ENCODE results near the gene MAP3K20. TPM values are rescaled to one million over a fixed set of nuclear protein-coding genes. Genes with fewer than 3 reads are reported as not detected.

Gene MAP3K20
- total RNA-seq, 2 donors from 2014 or later = 141 to 223 TPM

- Histone ChIP-seq H3K27ac (no peak overlapping the region), H3K36me3 (no peaks in the 10 kb centered on the region), H3K27me3 (no peaks in the 10 kb centered on the region), H3K4me1 (peaks cover 0 to 5% of the 10 kb centered on the region in 2 donors), H3K9me3 (no peaks in the 10 kb centered on the region), H3K4me3 (no peak overlapping the region)
- no peak for TF ChIP-seq CTCF (IDR thresholded peaks at IDR 0.05)
- DNase-seq (ENCODE audit: low spot score) = no peak
Measured at GRCh38 chr2:173062801-173063200, 12.8 kb upstream of the MAP3K20 start.

- no peaks in the 10 kb centered on the region for H3K36me3 ChIP-seq
- no peak for TF ChIP-seq CTCF (IDR thresholded peaks at IDR 0.05)
Measured at GRCh38 chr2:173064151-173064805, 11.4 kb upstream of the MAP3K20 start.

GRCh38 chr2:173066887-173067676 lies 8.6 kb upstream of the MAP3K20 start:
- H3K36me3 ChIP-seq = no peaks in the 10 kb centered on the region
- no peaks in the 10 kb centered on the region for H3K9me3 ChIP-seq
- no peak overlapping the region for H3K27ac ChIP-seq
- no peak for TF ChIP-seq CTCF (IDR thresholded peaks at IDR 0.05)
- H3K4me1 ChIP-seq = no peaks in the 10 kb centered on the region
- DNase-seq (ENCODE audit: low spot score) = no peak
- H3K4me3 ChIP-seq = no peak overlapping the region
- H3K27me3 ChIP-seq = no peaks in the 10 kb centered on the region

More at GRCh38 chr2:173064151-173064805, 11.4 kb upstream of the MAP3K20 start:
- no peaks in the 10 kb centered on the region for H3K27me3 ChIP-seq
- H3K9me3 ChIP-seq = no peaks in the 10 kb centered on the region
- H3K4me3 ChIP-seq = no peak overlapping the region
- H3K27ac ChIP-seq = no peak overlapping the region
- DNase-seq (ENCODE audit: low spot score) = no peak
- H3K4me1 ChIP-seq = peaks cover 0 to 5% of the 10 kb centered on the region in 2 donors

- H3K4me3 ChIP-seq = peak overlapping the region; percentile 65 to 82
- DNase-seq (ENCODE audit: low spot score) = no peak
- no peaks in the 10 kb centered on the region for H3K9me3 ChIP-seq
- H3K27ac ChIP-seq = peak overlapping the region; percentile 94 to 98
- no peaks in the 10 kb centered on the region for H3K27me3 ChIP-seq
- H3K4me1 ChIP-seq = peaks cover 0 to 39% of the 10 kb centered on the region in 2 donors
- TF ChIP-seq CTCF (IDR thresholded peaks at IDR 0.05) = no peak
- H3K36me3 ChIP-seq = no peaks in the 10 kb centered on the region
Measured at GRCh38 chr2:173075056-173075780, 428 bp upstream of the MAP3K20 start.

GRCh38 chr2:173076581-173077345 lies 1.1 kb downstream of the MAP3K20 start:
- Histone ChIP-seq H3K9me3 (no peaks in the 10 kb centered on the region), H3K4me3 (peak overlapping the region; percentile 65 to 82), H3K27ac (peak overlapping the region; percentile 94 to 98), H3K36me3 (no peaks in the 10 kb centered on the region), H3K4me1 (peaks cover 0 to 39% of the 10 kb centered on the region in 2 donors), H3K27me3 (no peaks in the 10 kb centered on the region)
- no peak for DNase-seq (ENCODE audit: low spot score)
- TF ChIP-seq CTCF (IDR thresholded peaks at IDR 0.05) = no peak

Measured in right atrium auricular region (tissue), 2 donors.